HuH-7 (cell line): ENCODE measurements around the gene CSTPP1.
A peak's percentile ranks its signal among the peaks of the same experiment; 100 is the strongest.
"Not testable (repeated sequence)": the region's sequence is repeated elsewhere in the genome, so short reads cannot be mapped to it uniquely, and the experiment has no call there.

ENCODE experiments used
- DNase-seq: peaks from one replicate; pipeline ENCODE4 v3.0.0; 2011; ENCODE audit warnings: low spot score

Gene CSTPP1

DNA sequence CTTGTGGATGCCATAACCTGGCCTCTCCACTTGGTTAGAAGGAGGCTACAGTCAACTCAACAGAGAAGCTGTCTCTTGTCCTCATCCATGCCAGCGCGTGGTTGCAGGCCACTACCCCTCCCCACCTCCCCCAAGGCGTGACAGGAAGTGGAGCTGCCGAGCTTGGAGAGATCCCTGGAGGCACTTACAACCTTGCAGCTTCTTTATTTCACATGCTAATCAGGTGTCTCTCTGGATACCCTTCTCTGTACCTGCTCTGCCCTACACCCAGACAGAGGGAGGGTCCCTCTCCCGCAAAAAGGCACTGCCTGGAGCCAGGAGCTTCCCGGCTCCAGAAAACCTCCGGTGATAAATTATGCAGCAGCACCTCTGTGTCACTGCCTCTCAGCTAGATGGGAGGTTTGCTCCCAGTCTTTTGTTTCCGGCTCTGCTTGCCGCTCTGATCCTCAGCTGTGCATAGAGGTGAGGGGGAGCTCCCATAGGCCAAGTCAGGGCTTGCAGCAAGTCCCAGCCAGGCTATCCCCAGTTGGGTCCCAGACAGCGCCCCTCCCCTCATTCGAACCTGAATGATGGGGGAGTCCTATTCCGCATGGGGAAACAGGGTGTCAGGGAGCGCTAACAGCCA lies 23.9 kb upstream of the CSTPP1 start:
- no peak for DNase-seq

DNA sequence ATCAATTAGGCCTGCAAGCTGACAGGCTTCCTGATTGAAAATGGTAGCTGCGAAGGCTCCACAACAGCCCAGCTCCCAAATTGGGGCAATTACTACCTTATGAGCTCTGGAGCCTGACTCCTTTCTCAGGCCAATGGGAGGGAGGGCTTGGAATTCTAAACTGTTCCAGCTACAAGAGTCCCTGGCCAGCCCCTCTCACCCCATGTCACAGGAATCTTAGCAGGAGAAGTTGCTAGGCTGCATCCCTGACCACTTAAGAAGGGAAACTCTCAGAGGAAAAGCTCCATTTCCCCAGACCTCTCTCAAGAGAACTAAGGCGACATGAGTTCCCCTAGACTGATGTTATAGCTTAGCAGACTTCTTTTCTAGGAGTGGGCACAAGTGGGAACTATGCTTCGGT lies 23.1 kb upstream of the CSTPP1 start:
- no peak for DNase-seq

DNA sequence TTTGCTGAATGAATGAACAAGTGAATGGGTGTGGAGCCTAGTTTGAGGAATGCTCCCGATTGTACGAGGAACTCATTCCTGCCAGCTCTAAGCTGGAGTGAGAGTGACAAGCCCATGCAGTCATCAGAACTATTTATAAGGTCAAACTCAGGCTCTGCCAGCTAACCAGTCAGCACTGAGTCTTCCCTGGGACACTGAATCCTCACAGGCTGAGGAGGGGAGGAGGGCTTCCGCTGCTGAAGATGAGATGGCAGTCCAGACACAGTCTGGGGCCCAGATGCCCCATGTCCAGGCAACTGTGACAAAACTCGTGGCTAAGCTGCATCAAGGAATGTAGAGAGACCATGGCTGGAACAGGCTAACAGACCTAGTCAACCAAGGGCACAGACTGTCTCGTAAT lies 22.2 kb upstream of the CSTPP1 start:
- no peak for DNase-seq

DNA sequence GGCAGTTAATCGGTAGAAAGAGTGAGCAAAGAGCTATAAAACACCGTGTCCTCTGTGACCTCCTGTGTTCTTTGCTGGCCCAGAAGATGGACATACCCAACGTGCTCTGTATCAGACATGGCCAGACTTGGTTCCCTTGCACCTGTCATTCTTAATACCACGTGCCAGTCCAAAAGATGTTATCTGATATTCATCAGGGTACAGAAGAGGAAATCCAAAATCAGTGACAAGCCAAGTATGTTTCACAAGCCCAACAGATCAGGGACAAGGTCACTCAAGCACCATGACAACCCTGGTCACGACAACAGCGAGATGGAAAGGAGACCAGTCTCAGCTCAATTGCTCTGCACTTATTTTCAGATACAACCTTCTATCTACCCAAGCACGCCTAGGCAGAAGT lies 21.7 kb upstream of the CSTPP1 start:
- no peak for DNase-seq

DNA sequence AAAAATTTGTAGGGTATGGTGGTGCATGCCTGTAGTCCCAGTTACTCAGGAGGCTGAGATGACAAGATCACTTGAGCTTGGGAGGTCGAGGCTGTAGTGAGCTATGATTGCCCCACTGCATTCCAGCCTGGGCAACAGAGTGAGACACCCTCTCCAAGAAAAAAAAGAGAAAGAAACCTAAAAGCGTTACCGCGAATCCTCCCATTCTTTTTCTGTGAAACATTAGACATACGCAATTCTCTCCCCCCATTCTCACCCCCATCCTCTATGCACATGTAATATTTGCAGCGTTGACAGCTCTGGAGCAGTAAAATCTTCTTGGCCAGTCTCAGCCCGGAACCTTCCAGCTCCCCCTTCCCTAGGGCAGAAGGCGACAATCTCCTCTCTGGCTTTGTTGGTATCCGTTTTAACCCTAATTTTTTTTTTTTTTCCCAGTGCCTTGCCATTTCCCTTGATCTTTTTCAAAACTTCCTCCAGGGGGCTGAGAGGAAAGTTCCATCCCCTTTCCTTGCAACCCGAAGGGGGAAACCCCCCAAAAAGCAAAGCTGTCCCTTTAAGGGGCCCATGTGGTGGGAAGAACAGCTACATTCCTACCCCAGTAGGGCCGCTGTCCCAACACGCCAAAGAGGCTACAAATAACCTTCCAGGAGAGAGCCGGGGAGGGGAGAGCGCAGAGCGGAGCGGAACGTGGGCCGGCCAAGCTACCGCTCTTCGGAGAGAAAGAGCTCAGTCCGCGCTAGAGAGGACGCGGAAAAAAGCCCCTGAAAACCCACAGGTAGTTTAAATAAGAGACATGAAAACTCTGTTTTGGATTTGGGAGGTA lies 20.1 kb upstream of the CSTPP1 start:
- DNase-seq: peak; percentile 92

DNA sequence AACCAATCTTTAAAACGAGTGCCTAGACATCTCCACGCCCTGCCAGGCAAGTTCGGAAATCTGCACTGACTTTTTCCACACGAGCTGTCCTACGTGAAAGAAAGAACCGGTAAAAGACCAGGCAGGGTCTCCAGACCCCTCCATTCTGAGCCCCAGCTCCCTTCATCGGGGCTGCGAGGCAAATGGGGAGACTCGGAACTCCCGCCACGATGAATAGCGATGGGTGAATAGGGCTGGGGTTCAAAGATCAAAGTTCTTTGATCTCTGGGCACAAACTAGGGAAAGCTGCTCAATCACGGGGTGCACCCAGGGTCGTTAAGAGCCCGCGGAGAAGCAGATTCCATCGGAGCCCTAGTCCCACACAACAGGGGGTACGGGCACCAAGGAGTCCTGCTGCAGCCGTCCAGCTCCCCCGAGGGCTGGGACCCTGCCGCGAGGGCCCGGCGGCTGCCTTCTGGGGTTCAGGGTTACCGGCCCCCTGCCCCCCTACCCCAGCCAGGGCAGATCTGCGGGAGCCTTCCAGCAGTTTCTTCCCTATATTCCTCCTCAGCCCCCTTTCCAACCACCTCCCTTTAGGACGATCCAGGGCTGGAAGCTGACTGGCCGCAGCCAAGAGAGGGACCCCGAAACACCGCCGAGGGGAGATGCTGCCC lies 19.3 kb upstream of the CSTPP1 start:
- DNase-seq: no peak

DNA sequence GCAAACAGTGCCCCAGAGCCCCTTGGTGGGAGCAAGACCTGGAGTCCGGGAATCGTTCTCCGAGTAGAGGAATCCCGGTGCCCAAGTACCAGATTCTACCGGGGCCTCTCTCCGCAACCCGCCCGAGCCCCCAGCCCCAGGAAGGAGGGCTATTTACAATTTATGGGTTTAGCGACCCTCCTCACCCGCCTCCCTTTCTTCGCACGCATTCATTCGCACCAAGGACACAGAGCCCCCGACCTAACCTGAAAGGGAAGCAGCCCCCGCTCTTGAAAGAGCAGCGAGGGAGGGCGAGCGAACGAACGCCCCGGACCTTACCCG lies 18.8 kb upstream of the CSTPP1 start:
- no peak for DNase-seq

DNA sequence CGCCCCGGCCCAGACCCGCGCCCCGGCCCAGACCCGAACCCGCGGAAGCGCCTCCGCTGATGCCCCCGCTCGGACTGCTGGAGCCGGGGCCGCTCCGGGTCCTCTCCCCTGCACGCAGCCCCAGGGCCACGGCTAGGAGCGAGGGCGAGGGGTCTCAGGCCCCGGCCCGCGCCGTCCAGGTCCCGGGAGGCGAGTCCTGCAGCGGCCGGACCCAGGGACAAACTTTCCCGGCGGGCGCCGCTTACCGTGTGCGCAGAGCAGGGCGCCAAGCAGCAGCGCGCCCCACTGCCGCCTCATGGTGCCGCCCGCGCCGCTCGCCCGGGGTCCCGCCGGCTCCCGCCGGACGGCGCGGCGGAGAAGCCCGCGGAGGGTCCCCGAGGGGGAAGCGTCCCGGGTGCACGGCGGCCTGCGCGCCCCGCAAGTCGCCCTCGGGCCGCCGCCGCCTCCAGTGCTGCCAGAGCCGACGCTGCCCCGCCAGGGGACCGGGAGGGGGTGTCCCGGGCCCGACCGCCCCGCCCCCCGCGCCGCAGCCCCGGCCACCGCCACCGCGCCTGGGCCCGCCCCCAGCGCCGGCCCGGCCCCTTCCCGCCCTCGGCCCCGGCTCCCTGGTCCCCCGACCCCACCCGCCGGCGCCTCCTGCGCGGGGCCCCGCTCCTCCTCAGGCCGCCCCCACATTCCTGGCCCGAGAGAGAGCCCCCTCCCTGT lies 18.3 kb upstream of the CSTPP1 start, which contains the start of gene LRP4:
Gene LRP4, minus strand, starts transcription at position 468 of the 705 bp plus-strand sequence. Its CDS starts 171 bp downstream, at position 297.
- DNase-seq: peak; percentile 82

DNA sequence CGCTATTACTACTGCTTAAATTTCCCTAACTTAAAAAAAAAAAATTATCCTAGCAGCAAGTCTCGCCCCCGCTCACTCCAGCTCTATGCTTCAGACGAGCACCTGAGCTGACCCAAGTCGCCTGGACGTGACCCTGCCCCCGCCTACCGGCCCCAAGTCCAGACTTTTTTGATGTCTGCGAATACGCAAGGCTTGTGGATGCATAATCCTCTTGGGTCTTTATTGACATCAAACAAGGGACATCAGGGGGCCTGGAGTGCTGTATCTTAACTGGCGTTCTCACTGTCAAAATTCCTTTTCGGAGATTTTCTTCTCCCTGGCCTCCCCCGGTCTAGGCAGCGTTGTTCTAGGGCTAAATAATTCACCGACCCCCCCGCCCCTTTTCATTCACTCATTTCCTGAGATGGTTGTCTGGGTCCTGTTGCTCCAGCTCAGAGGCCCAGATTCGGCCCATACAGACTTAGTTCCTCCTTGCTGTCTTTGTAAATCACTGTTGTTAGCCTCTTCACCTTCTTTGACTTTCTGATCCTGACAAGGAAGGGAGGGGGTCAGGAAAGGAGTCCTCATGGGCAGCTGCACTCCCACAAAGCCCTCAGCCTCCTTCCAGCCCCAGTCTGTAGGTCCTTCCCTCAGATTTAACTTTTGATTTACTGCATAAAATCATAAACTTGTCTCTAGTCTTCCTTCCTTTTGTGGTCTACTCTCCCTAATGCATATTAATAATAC lies 17.6 kb upstream of the CSTPP1 start:
- DNase-seq: no peak

DNA sequence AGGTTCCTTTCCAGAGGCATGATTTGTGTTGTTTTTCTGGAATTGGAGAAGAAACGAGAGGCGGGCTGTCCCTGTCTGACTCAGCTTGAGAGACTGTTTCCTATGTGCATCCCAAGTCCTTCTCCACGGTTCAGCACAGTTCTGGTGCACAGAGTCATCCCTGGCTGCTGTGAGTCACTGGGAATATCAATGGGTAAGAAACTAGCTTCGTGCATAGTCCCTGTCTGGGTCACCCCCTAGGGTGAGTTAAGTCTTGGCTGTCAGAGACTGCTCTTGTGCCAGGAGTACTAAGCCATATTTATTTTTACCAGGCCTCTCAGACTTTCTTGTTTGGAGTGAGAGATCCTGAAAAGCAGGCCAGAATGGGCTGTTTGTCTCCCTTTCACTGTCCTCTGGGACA lies 15.8 kb upstream of the CSTPP1 start:
- no peak for DNase-seq

DNA sequence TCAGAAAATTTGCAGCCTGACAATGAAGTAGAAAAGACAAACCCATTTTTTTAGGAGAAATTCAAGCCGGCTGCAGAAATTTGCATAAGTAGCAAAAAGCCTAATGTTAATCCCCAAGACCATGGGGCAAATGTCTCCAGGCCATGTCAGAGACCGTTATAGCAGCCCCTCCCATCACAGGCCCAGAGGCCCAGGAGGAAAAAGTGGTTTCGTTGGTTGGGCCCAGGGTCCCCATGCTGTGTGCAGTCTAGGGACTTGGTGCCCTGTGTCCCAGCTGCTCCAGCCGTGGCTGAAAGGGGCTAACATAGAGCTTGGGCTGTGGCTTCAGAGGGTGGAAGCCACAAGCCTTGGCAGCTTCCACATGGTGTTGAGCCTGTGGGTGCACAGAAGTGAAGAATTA lies 8.6 kb upstream of the CSTPP1 start:
- DNase-seq: not testable (repeated sequence)

DNA sequence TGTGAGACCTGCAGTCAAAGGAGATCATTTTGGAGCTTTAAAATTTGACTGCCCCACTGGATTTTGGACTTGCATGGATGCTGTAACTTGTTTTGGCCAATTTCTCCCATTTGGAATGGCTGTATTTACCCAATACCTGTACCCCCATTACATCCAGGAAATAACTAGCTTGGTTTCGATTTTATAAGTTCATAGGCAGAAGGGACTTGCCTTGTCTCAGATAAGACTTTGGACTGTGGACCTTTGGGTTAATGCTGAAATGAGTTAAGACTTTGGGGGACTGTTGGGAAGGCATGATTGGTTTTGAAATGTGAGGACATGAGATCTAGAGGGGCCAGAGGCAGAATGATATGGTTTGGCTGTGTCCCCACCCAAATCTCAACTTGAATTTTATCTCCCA lies 7.9 kb upstream of the CSTPP1 start:
- DNase-seq: not testable (repeated sequence)

DNA sequence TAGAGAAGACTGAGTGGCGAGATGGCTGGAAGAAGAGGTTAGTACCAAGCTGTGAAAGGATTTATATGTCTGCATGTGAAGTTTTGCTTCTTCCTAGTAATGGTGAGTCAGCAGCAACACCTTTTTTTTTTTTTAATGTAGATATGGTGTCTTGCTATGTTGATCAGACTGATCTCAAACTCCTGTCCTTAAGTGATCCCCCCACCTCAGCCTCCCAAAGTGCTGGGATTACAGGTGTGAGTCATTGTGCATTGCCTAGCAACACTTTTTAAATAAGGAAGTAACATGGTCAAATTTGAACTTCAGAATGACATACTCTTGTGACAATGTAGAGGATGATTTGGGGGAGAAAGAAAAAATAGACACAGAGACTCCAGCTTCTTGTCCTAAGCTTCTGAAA lies 6.5 kb upstream of the CSTPP1 start:
- no peak for DNase-seq

DNA sequence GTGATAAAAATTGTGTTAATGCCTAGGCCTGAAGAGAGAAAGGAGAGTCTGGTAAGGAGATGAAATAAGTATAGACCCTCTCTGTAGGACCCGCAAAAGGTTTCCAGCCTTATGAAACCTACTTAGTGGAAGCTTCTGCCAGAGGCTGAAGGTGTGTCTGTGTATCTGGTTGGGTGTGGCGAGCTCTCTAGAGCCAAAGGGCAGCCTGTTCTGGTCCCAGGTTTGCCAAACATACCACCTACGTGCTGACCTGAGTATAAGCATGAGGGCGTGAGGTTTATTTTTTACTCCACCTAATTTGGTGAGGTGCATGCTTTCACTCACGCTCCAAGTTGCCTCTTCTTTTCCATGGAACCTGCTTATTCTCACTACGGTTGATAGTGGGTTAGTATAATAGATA lies 5.6 kb downstream of the CSTPP1 start:
- no peak for DNase-seq

DNA sequence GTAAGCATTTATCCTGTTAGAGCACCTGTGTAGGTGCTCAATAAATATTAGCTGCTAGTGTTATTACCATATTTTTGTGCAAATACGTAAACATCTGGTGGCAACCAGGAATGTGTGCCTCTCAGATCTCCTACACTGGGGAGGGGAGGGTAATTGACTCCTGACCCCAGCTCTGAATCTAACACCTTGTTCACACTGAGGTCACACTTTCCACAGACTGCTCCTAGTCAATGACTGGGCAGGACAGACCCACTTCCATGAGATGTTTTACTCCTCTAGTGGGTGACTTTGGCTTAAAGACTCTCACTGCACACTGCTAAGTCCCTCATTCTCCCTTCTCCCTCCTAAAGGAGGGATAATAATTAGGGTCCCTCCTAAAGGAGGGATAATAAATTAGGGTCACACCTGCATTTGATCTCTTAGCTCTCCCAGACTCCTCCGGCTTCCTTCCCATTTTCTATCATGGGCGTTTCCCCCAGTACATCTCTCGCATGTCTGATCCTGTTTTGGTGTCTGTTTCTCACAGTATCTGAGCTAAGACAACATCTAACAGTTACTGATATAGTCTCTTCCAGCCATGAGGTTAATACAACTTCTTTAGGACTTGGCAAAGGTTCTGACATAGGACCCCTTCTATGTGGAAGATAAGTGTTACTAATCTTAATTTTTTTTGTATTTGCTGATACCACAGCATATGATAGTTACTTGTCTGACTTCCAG lies 8.0 kb downstream of the CSTPP1 start:
- DNase-seq: no peak

DNA sequence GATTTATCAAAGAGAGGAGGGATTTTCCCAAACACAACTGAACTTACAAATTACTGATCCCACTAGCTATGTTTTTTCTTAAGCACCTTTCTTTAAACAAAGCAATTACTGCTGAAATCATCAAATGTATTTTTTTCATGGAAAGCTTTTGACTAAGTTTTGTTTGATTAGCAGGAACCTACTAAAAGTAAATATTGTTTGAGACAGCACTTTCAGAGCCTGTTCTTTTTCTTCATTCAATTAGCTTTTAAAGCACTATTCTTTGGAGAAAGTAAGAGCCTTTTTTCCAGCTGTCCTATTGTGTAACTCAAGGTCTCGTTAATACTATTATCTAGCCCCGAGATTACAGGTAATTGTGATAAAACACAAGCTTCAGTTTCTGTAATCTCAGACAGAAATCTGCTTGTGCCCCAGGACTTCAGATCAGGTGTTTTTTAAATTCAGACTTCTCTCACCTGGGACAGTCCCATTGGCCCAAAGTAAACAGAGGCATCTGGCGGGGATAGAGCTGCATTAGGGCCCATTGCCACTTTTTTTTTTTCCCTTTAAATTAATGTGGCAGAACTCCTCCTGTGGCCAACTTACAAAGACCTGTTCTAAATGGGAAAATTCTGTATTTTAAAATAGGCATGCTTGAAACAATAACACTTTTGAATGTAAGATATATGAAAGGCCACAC lies 11.0 kb downstream of the CSTPP1 start:
- no peak for DNase-seq

DNA sequence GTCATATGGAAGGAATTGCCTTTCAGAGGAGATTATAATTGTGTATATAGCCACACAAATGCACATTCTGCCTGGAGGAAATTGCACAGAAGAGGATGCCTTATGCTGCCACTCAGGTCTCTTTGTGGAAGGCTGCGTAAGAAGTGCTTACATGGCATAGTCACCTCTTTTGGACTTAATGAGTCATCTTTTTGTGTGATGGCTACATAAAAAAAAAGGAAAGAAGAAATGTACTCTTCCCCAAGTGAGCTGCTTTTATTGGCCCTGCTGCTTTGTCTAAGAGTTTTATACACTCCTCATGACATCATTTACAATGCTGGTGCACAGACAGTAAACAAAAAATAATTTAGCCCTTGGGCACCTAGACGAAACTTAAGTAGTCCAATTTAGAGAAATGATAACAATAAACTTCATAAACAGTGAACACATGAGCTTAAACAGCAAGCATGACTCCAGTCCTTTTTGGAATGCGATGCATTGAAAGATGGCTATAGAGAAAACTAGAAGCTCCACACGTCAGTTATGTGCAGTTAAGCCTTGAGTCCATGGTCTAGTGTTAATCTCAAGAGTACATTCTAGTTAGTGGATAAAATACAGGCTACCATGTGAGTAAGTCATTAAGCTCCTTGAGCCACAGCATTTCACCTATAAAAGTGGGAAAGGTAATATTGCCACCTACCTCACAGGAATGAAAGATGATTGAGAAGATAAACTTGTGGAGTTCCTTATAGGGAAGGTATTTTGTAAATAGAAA lies 12.0 kb downstream of the CSTPP1 start:
- no peak for DNase-seq

DNA sequence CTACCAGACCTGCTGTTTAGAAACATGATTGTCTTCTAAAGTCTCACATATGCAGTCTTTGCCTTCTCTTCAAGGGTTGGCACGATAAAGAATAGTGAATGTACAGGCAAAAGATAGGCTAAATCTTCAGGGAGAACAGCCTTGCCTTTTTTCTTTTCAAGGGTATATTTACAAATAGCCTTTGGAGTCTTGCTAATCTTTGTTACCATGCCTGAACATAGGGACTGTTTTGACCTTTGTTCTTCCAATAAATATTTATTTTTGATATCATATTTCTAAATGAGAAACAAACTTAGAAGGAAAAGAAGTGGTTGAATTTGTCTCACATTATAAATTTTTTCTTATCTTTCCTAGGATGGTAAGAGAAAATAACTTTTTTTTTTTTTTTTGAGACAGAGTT lies 12.7 kb downstream of the CSTPP1 start:
- DNase-seq: no peak

DNA sequence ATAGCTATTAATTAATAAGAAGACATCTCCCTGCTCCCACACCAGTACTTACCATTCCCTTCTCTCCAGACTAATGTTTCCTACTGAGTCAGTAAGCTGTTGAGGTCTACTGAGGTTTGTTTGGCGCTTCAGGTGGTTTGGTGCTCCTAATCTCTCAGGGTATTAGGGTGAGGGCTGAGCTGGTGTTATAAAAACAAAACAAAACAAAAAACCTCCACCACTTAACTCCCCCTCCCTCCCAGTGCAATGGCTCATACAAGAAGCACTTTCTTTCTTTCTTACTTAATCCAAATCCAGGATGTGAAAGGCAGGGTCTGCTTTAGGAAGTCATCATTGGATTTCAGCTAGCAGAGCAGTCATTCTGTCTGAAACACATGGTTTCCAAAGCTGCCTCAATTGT lies 15.3 kb downstream of the CSTPP1 start:
- no peak for DNase-seq

DNA sequence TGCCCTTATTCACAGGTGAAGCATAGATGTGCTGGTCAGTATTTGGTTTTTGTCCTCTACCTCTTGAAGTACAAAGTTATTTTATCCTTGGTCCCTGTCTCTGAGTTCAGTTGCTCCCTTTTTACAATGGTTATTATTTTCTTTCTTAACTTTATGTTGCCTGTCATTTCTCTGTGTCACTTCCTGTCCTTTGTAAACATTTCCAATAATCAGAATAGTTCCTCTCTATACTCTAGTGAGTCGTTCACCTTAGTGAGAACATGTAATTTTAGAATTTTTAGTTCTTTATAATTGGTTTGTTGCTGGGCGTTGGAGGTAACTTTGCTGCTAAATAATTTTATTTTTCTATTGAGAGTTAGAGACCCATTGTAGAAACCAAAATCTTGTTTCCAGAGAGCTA lies 16.0 kb downstream of the CSTPP1 start:
- DNase-seq: no peak
